Caco-2 (cell line): ENCODE data around the gene ZNFX1. TPM values are rescaled to one million over a fixed set of nuclear protein-coding genes. Genes with fewer than 3 reads are reported as not detected.

ENCODE experiments used
- BruUV-seq: library from RNA; stranded (reverse); fragments of 400-500 nt; replicated peaks from 2 replicates; lab custom pipeline; 2021; lab: Mats Ljungman, UMichigan
- CTCF ChIA-PET: fragments of 300-600 bp; sonication (Branson Sonifier 250); formaldehyde crosslinking; loops from one replicate; lab custom pipeline; 2022; ENCODE audit warnings: antibody characterized with exemption; lab: Charles Lee
- POLR2A ChIA-PET: fragments of 300-600 bp; sonication (Branson Sonifier 250); formaldehyde crosslinking; loops from one replicate; lab custom pipeline; 2022; ENCODE audit warnings: antibody characterized with exemption; lab: Charles Lee
- DNase-seq, 2 experiments: peaks; one replicate each; pipeline versions ENCODE4 v3.0.0 to v3.0.0-alpha.2; 2020 to 2022
- H3K27me3 ChIP-seq: replicated peaks from 2 replicates; pipeline ENCODE4 v1.6.0; 2011; ENCODE audit warnings: low read length; ENCODE audit not compliant: control insufficient read depth, insufficient read depth
- H3K36me3 ChIP-seq: 2 replicates; pipeline ENCODE4 v1.5.1; 2011; ENCODE audit warnings: low read length; ENCODE audit not compliant: control insufficient read depth, insufficient read depth
- H3K4me1 ChIP-seq: fragments of 250-450 bp; sonication (Bioruptor Pico); 2 replicates; pipeline ENCODE4 v1.5.1; 2020; ENCODE audit warnings: mild to moderate bottlenecking
- H3K4me3 ChIP-seq: 2 replicates; pipeline ENCODE4 v1.5.1; 2011; ENCODE audit warnings: low read depth, mild to moderate bottlenecking, control low read depth, low read length
- H3K9me3 ChIP-seq: fragments of 250-450 bp; sonication (Bioruptor Pico); 2 replicates; pipeline ENCODE4 v1.5.1; 2020; ENCODE audit warnings: mild to moderate bottlenecking, moderate library complexity
- H3K27ac Mint-ChIP-seq: one replicate; pipeline ENCODE4 v1.8.0; 2022; ENCODE audit warnings: mixed read lengths; ENCODE audit not compliant: unreplicated experiment
- H3K27me3 Mint-ChIP-seq: one replicate; pipeline ENCODE4 v1.8.0; 2022; ENCODE audit warnings: mixed read lengths; ENCODE audit not compliant: insufficient read depth, unreplicated experiment
- H3K36me3 Mint-ChIP-seq: one replicate; pipeline ENCODE4 v1.8.0; 2022; ENCODE audit warnings: mild to moderate bottlenecking, mixed read lengths; ENCODE audit not compliant: insufficient read depth, unreplicated experiment
- H3K4me1 Mint-ChIP-seq: one replicate; pipeline ENCODE4 v1.8.0; 2022; ENCODE audit warnings: low read depth, mixed read lengths; ENCODE audit not compliant: unreplicated experiment
- H3K4me3 Mint-ChIP-seq: one replicate; pipeline ENCODE4 v1.8.0; 2022; ENCODE audit warnings: mild to moderate bottlenecking, moderate library complexity, mixed read lengths; ENCODE audit not compliant: unreplicated experiment
- H3K9me3 Mint-ChIP-seq: one replicate; pipeline ENCODE4 v1.8.0; 2022; ENCODE audit warnings: mixed read lengths; ENCODE audit not compliant: unreplicated experiment
- intact Hi-C: fragments of 100-400 bp; cut with micrococcal nuclease; formaldehyde crosslinking; loops from one replicate; pipeline ENCODE4 v1.10.0; 2022; ENCODE audit not compliant: unreplicated experiment
- total RNA-seq: library from RNA; stranded (reverse); gene quantifications from 2 replicates; pipeline ENCODE4 v1.2.3, GENCODE V29; 2022
- TF ChIP-seq, protein P1 (sequence below), 2 experiments: fragments of 200-600 bp in 1 of 2; IDR thresholded peaks; 1 replicate in 1 of 2; 2 replicates in 1 of 2; pipeline versions ENCODE4 v1.5.1 to v1.8.0; 2011 to 2022; ENCODE audit warnings: antibody characterized with exemption in 1 of 2, control low read depth in 1 of 2, inconsistent platforms in 1 of 2, low read depth in 1 of 2, low read length in 1 of 2, mild to moderate bottlenecking in 1 of 2, moderate library complexity in 1 of 2; ENCODE audit not compliant: insufficient read depth in 1 of 2, severe bottlenecking in 1 of 2, unreplicated experiment in 1 of 2

The ZNFX1 gene
- total RNA-seq, 1 experiment from 2014 or later = 34.0 TPM

GRCh38 chr20:49248301-49248700, 29.6 kb downstream of the ZNFX1 start:
- BruUV-seq = no TSS peak
- H3K4me3 Mint-ChIP-seq = no peak overlapping the region
- H3K4me1 Mint-ChIP-seq = no peaks in the 10 kb centered on the region
- DNase-seq = no peak
- H3K4me3 ChIP-seq = no peak overlapping the region
- no peaks in the 10 kb centered on the region for H3K9me3 Mint-ChIP-seq
- ChIA-PET POLR2A (no interaction called here), CTCF (interaction anchor here (4.9 kb wide), 1 partner anchor 72 kb away, joined by 101 read pairs; no protein-coding TSS in a partner anchor)
- H3K36me3 ChIP-seq = peaks cover 14% of the 10 kb centered on the region
- H3K27me3 ChIP-seq = no peaks in the 10 kb centered on the region
- H3K4me1 ChIP-seq = no peaks in the 10 kb centered on the region
- H3K9me3 ChIP-seq = no peaks in the 10 kb centered on the region
- TF ChIP-seq, protein P1, sequence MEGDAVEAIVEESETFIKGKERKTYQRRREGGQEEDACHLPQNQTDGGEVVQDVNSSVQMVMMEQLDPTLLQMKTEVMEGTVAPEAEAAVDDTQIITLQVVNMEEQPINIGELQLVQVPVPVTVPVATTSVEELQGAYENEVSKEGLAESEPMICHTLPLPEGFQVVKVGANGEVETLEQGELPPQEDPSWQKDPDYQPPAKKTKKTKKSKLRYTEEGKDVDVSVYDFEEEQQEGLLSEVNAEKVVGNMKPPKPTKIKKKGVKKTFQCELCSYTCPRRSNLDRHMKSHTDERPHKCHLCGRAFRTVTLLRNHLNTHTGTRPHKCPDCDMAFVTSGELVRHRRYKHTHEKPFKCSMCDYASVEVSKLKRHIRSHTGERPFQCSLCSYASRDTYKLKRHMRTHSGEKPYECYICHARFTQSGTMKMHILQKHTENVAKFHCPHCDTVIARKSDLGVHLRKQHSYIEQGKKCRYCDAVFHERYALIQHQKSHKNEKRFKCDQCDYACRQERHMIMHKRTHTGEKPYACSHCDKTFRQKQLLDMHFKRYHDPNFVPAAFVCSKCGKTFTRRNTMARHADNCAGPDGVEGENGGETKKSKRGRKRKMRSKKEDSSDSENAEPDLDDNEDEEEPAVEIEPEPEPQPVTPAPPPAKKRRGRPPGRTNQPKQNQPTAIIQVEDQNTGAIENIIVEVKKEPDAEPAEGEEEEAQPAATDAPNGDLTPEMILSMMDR (IDR thresholded peaks at IDR 0.05; ENCODE audit: insufficient read depth in 1 of 2, low read depth in 1 of 2, low read length in 1 of 2, severe bottlenecking in 1 of 2, unreplicated experiment in 1 of 2) = no peak
- intact Hi-C loops = no loop called here
- no peaks in the 10 kb centered on the region for H3K27me3 Mint-ChIP-seq
- no peak overlapping the region for H3K27ac Mint-ChIP-seq
- peaks cover 100% of the 10 kb centered on the region for H3K36me3 Mint-ChIP-seq

DNA sequence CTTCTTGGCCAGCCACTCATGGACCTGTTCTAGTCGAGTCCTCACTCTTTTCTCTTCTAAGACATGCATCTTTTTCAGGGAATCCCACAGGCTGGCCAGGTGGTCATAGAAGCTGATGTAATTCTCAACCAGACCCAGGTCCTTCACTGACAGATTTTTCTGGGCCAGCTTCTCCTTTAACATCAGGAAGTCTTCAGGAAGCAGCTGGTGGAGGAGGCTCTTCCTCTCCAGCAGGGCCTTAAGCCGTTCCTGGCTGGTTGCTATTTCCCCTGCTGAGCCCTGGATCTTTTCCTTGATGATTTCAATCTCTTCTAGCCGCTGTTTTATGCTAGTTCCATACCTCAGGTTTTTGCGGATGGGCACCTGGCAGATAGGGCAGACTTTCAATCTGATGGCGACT, 30.1 kb downstream of the ZNFX1 start:
- Mint-ChIP-seq H3K27ac (peak overlapping the region; percentile 21), H3K4me3 (no peak overlapping the region), H3K4me1 (no peaks in the 10 kb centered on the region), H3K27me3 (no peaks in the 10 kb centered on the region), H3K36me3 (peaks cover 100% of the 10 kb centered on the region), H3K9me3 (no peaks in the 10 kb centered on the region)
- H3K9me3 ChIP-seq = no peaks in the 10 kb centered on the region
- intact Hi-C loops = no loop called here
- TSS peak; percentile 9 for BruUV-seq
- ChIA-PET CTCF (interaction anchor here (3.0 to 4.9 kb wide), 2 partner anchors 72 to 75 kb away, joined by 29 to 101 read pairs; no protein-coding TSS in a partner anchor), POLR2A (no interaction called here)
- DNase-seq = no peak
- TF ChIP-seq, protein P1 (IDR thresholded peaks at IDR 0.05; ENCODE audit: insufficient read depth in 1 of 2, low read depth in 1 of 2, low read length in 1 of 2, severe bottlenecking in 1 of 2, unreplicated experiment in 1 of 2) = no peak
- H3K4me3 ChIP-seq = no peak overlapping the region
- no peaks in the 10 kb centered on the region for H3K27me3 ChIP-seq
- peaks cover 12% of the 10 kb centered on the region for H3K36me3 ChIP-seq
- H3K4me1 ChIP-seq = no peaks in the 10 kb centered on the region

GRCh38 chr20:49247169-49247723, 30.6 kb downstream of the ZNFX1 start:
- DNase-seq = no peak
- intact Hi-C loops = no loop called here
- no TSS peak for BruUV-seq
- H3K4me3 Mint-ChIP-seq = no peak overlapping the region
- Histone ChIP-seq H3K36me3 (peaks cover 12% of the 10 kb centered on the region), H3K9me3 (no peaks in the 10 kb centered on the region), H3K27me3 (no peaks in the 10 kb centered on the region), H3K4me1 (no peaks in the 10 kb centered on the region), H3K4me3 (no peak overlapping the region)
- no peaks in the 10 kb centered on the region for H3K9me3 Mint-ChIP-seq
- H3K27me3 Mint-ChIP-seq = no peaks in the 10 kb centered on the region
- ChIA-PET CTCF (interaction anchor here (1.3 to 4.9 kb wide), 6 partner anchors 17 to 258 kb away, joined by 3 to 101 read pairs (median 8); no protein-coding TSS in a partner anchor), POLR2A (interaction anchor here (1.2 to 1.3 kb wide), 2 partner anchors 31 to 76 kb away, joined by 3 to 5 read pairs; partner anchors contain the start of gene ZNFX1)
- TF ChIP-seq, protein P1 (IDR thresholded peaks at IDR 0.05; ENCODE audit: insufficient read depth in 1 of 2, low read depth in 1 of 2, low read length in 1 of 2, severe bottlenecking in 1 of 2, unreplicated experiment in 1 of 2) = no peak
- H3K36me3 Mint-ChIP-seq = peaks cover 100% of the 10 kb centered on the region
- no peaks in the 10 kb centered on the region for H3K4me1 Mint-ChIP-seq
- peak overlapping the region; percentile 21 for H3K27ac Mint-ChIP-seq
